Endometrium (tissue), 2 donors: ENCODE measurements around the gene CEP170.
"Not testable (repeated sequence)": the region's sequence is repeated elsewhere in the genome, so short reads cannot be mapped to it uniquely, and the experiment has no call there.

Experiments
- FAIRE-seq: peaks from 2 replicates; lab custom pipeline; 2012; peaks lifted over from hg19 to GRCh38; lab: Jason Lieb, UNC
- donor health status: control.
- donor health status: control.

CEP170 gene

GRCh38 chr1:243233908-243234307, 21.2 kb downstream of the CEP170 start:
- FAIRE-seq: no peak

GRCh38 chr1:243230914-243231313, 24.2 kb downstream of the CEP170 start:
- FAIRE-seq: no peak

GRCh38 chr1:243229526-243229925, 25.6 kb downstream of the CEP170 start:
- no peak for FAIRE-seq

- FAIRE-seq: no peak
Measured at GRCh38 chr1:243227622-243228021, 27.5 kb downstream of the CEP170 start.

- FAIRE-seq: no peak
Measured at GRCh38 chr1:243218059-243218458, 37.0 kb downstream of the CEP170 start.

- no peak for FAIRE-seq
Measured at GRCh38 chr1:243217349-243217748, 37.7 kb downstream of the CEP170 start.

GRCh38 chr1:243216741-243217140, 38.3 kb downstream of the CEP170 start:
- FAIRE-seq: no peak

- FAIRE-seq: not testable (repeated sequence)
Measured at GRCh38 chr1:243215276-243215875, 39.7 kb downstream of the CEP170 start.

- no peak for FAIRE-seq
Measured at GRCh38 chr1:243213045-243213787, 41.9 kb downstream of the CEP170 start.

- FAIRE-seq: not testable (repeated sequence)
Measured at GRCh38 chr1:243211984-243212383, 43.1 kb downstream of the CEP170 start.

- FAIRE-seq: not testable (repeated sequence)
Measured at GRCh38 chr1:243205026-243205501, 50.0 kb downstream of the CEP170 start.

- not testable (repeated sequence) for FAIRE-seq
Measured at GRCh38 chr1:243204336-243204735, 50.7 kb downstream of the CEP170 start.

GRCh38 chr1:243203196-243203595, 51.9 kb downstream of the CEP170 start:
- peak; percentile 94 for FAIRE-seq

- FAIRE-seq: not testable (repeated sequence)
Measured at GRCh38 chr1:243201316-243201715, 53.8 kb downstream of the CEP170 start.

GRCh38 chr1:243197524-243197923, 57.6 kb downstream of the CEP170 start:
- not testable (repeated sequence) for FAIRE-seq

- FAIRE-seq: not testable (repeated sequence)
Measured at GRCh38 chr1:243193330-243193729, 61.8 kb downstream of the CEP170 start.

GRCh38 chr1:243186201-243186995, 68.7 kb downstream of the CEP170 start:
- FAIRE-seq: not testable (repeated sequence)

- FAIRE-seq: not testable (repeated sequence)
Measured at GRCh38 chr1:243184787-243185186, 70.3 kb downstream of the CEP170 start.

- not testable (repeated sequence) for FAIRE-seq
Measured at GRCh38 chr1:243183661-243184060, 71.4 kb downstream of the CEP170 start.

GRCh38 chr1:243183176-243183575, 71.9 kb downstream of the CEP170 start:
- not testable (repeated sequence) for FAIRE-seq

- no peak for FAIRE-seq
Measured at GRCh38 chr1:243179720-243180119, 75.4 kb downstream of the CEP170 start.

- not testable (repeated sequence) for FAIRE-seq
Measured at GRCh38 chr1:243177792-243178191, 77.3 kb downstream of the CEP170 start.
